H1 (cell line): Measurements from ENCODE around the gene OR5V1.

ENCODE experiments used
- POLR2A ChIP-seq, 2 experiments: IDR thresholded peaks; 1 replicate in 1 of 2; 2 replicates in 1 of 2; pipeline ENCODE4 v1.6.1; 2011; ENCODE audit warnings: low read depth in 2 of 2, low read length in 2 of 2, mild to moderate bottlenecking in 2 of 2; ENCODE audit errors: control extremely low read depth in 1 of 2
- RFX5 ChIP-seq: IDR thresholded peaks from 2 replicates; pipeline ENCODE4 v1.6.1; 2011; ENCODE audit warnings: low read depth, low read length, improper control_type of control experiment, borderline replicate concordance
- YY1 ChIP-seq: IDR thresholded peaks from 2 replicates; pipeline ENCODE4 v1.6.1; 2011; ENCODE audit warnings: low read depth, mild to moderate bottlenecking, low read length

- TF ChIP-seq RFX5 (no peak), YY1 (no peak), POLR2A (IDR thresholded peaks at IDR 0.05; ENCODE audit: control extremely low read depth in 1 of 2, low read depth in 2 of 2, low read length in 2 of 2) (no peak)
Measured at GRCh38 chr6:29403801-29404200, 35.1 kb upstream of the OR5V1 start.
